Astrocyte (in vitro differentiated cells and primary cell): ENCODE data around the gene NHERF2. TPM values are rescaled to one million over a fixed set of nuclear protein-coding genes. Genes with fewer than 3 reads are reported as not detected.

Experiments
- DNase-seq: peaks from one replicate; pipeline ENCODE4 v3.0.0-alpha.2; 2010; ENCODE audit warnings: low read depth
- FAIRE-seq: peaks from 2 replicates; lab custom pipeline; 2011; peaks lifted over from hg19 to GRCh38; lab: Jason Lieb, UNC
- H2AFZ ChIP-seq: 2 replicates; pipeline ENCODE4 v1.6.0; 2012; ENCODE audit warnings: low read depth, low read length, inconsistent platforms
- H3K27ac ChIP-seq: 2 replicates; pipeline ENCODE4 v1.5.1; 2011; ENCODE audit warnings: low read depth, low read length, inconsistent platforms
- H3K27me3 ChIP-seq: 2 replicates; pipeline ENCODE4 v1.6.0; 2011; ENCODE audit warnings: low read length, inconsistent platforms; ENCODE audit not compliant: insufficient read depth
- H3K36me3 ChIP-seq: 2 replicates; pipeline ENCODE4 v1.5.1; 2011; ENCODE audit warnings: low read length, inconsistent platforms; ENCODE audit not compliant: insufficient read depth
- H3K4me1 ChIP-seq: 2 replicates; pipeline ENCODE4 v1.5.1; 2011; ENCODE audit warnings: low read length, inconsistent platforms; ENCODE audit not compliant: insufficient read depth
- H3K4me2 ChIP-seq: 2 replicates; pipeline ENCODE4 v1.6.0; 2012; ENCODE audit warnings: low read length, inconsistent platforms
- H3K4me3 ChIP-seq: 2 replicates; pipeline ENCODE4 v1.5.1; 2011; ENCODE audit warnings: low read depth, mild to moderate bottlenecking, low read length, inconsistent platforms; ENCODE audit not compliant: insufficient read depth
- H3K79me2 ChIP-seq: 2 replicates; pipeline ENCODE4 v1.6.0; 2012; ENCODE audit warnings: mild to moderate bottlenecking, low read length, inconsistent platforms; ENCODE audit not compliant: insufficient read depth
- H3K9ac ChIP-seq: 2 replicates; pipeline ENCODE4 v1.6.0; 2012; ENCODE audit warnings: mild to moderate bottlenecking, low read length, inconsistent platforms
- H3K9me3 ChIP-seq: 2 replicates; pipeline ENCODE4 v1.5.1; 2012; ENCODE audit warnings: low read depth, mild to moderate bottlenecking, low read length, inconsistent platforms; ENCODE audit not compliant: insufficient read depth
- H4K20me1 ChIP-seq: 2 replicates; pipeline ENCODE4 v1.6.0; 2012; ENCODE audit warnings: low read length, inconsistent platforms; ENCODE audit not compliant: insufficient read depth
- H3K27ac Mint-ChIP-seq: one replicate; pipeline ENCODE4 v1.8.0; 2021; ENCODE audit warnings: mild to moderate bottlenecking, mixed read lengths; ENCODE audit not compliant: unreplicated experiment
- H3K27me3 Mint-ChIP-seq: one replicate; pipeline ENCODE4 v1.8.0; 2021; ENCODE audit warnings: low read depth, mixed read lengths; ENCODE audit not compliant: unreplicated experiment
- H3K36me3 Mint-ChIP-seq: one replicate; pipeline ENCODE4 v1.8.0; 2021; ENCODE audit warnings: low read depth, mixed read lengths; ENCODE audit not compliant: unreplicated experiment
- H3K4me1 Mint-ChIP-seq: one replicate; pipeline ENCODE4 v1.8.0; 2021; ENCODE audit warnings: low read depth, mixed read lengths; ENCODE audit not compliant: unreplicated experiment
- H3K4me3 Mint-ChIP-seq: one replicate; pipeline ENCODE4 v1.8.0; 2021; ENCODE audit warnings: mild to moderate bottlenecking, moderate library complexity, mixed read lengths; ENCODE audit not compliant: unreplicated experiment
- H3K9me3 Mint-ChIP-seq: one replicate; pipeline ENCODE4 v1.8.0; 2021; ENCODE audit warnings: mild to moderate bottlenecking, mixed read lengths; ENCODE audit not compliant: unreplicated experiment
- EZH2 ChIP-seq: IDR thresholded peaks from 2 replicates; pipeline ENCODE4 v1.6.1; 2012; ENCODE audit warnings: mild to moderate bottlenecking, low read length, inconsistent platforms; ENCODE audit not compliant: insufficient read depth
- total RNA-seq: library from RNA; stranded (reverse); gene quantifications from 2 replicates; pipeline ENCODE4 v1.2.1, GENCODE V29; 2021
- TF ChIP-seq, protein P1 (sequence below): IDR thresholded peaks from 2 replicates; pipeline ENCODE4 v1.5.1; 2011; ENCODE audit warnings: low read depth, mild to moderate bottlenecking, inconsistent platforms, low read length, moderate library complexity; ENCODE audit not compliant: insufficient read depth

NHERF2 gene
- total RNA-seq, 1 donor from 2014 or later = 92.5 TPM

DNA sequence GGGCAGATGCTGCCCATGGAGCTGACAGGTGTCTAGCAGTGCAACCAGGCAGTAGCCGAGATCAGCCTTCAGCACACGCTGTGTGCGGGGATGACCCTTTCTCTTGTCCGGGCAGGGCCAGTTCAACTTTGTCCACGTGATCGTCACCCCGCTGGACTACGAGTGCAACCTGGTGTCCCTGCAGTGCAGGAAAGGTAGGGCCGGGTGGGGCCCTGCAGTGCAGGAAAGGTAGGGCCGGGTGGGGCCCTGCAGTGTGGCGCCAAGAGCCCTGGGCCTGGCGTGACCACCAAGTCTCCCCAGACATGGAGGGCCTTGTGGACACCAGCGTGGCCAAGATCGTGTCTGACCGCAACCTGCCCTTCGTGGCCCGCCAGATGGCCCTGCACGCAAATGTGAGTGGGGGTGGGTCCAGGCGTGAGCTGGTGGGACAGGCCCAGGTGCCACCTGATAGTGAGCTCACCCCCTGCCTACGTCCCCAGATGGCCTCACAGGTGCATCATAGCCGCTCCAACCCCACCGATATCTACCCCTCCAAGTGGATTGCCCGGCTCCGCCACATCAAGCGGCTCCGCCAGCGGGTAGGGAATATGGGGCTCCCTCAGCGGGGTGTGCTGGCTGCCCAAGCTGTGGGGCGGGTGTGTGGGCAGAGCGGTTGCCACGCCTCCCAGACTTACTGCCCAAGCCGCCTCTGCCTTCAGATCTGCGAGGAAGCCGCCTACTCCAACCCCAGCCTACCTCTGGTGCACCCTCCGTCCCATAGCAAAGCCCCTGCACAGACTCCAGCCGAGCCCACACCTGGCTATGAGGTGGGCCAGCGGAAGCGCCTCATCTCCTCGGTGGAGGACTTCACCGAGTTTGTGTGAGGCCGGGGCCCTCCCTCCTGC lies 61.3 kb downstream of the NHERF2 start:
- no peak for FAIRE-seq
- H3K27ac Mint-ChIP-seq = no peak overlapping the region
- Histone ChIP-seq H3K4me3 (no peak overlapping the region), H4K20me1 (peaks cover 37% of the 10 kb centered on the region), H3K36me3 (no peaks in the 10 kb centered on the region), H3K4me1 (peaks cover 6% of the 10 kb centered on the region), H3K9me3 (no peaks in the 10 kb centered on the region), H2AFZ (no peak overlapping the region), H3K4me2 (no peak overlapping the region), H3K79me2 (no peaks in the 10 kb centered on the region), H3K9ac (no peak overlapping the region), H3K27ac (no peak overlapping the region), H3K27me3 (no peaks in the 10 kb centered on the region)
- H3K27me3 Mint-ChIP-seq = no peaks in the 10 kb centered on the region
- DNase-seq = no peak
- no peaks in the 10 kb centered on the region for H3K4me1 Mint-ChIP-seq
- TF ChIP-seq, protein P1, sequence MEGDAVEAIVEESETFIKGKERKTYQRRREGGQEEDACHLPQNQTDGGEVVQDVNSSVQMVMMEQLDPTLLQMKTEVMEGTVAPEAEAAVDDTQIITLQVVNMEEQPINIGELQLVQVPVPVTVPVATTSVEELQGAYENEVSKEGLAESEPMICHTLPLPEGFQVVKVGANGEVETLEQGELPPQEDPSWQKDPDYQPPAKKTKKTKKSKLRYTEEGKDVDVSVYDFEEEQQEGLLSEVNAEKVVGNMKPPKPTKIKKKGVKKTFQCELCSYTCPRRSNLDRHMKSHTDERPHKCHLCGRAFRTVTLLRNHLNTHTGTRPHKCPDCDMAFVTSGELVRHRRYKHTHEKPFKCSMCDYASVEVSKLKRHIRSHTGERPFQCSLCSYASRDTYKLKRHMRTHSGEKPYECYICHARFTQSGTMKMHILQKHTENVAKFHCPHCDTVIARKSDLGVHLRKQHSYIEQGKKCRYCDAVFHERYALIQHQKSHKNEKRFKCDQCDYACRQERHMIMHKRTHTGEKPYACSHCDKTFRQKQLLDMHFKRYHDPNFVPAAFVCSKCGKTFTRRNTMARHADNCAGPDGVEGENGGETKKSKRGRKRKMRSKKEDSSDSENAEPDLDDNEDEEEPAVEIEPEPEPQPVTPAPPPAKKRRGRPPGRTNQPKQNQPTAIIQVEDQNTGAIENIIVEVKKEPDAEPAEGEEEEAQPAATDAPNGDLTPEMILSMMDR = no peak
- no peak for TF ChIP-seq EZH2
- H3K4me3 Mint-ChIP-seq = no peak overlapping the region
- H3K36me3 Mint-ChIP-seq = peaks cover 5% of the 10 kb centered on the region
- no peaks in the 10 kb centered on the region for H3K9me3 Mint-ChIP-seq

Other genes starting within 250 kb of the NHERF2 start
- 21.8 and 23.3 TPM in 2 replicates for gene SPSB3, start 244.3 kb upstream of the NHERF2 start, total RNA-seq
- 41.4 and 45.2 TPM in 2 replicates for gene NUBP2, start 243.9 kb upstream of the NHERF2 start, total RNA-seq
- not detected in 2 replicates for gene IGFALS, start 233.2 kb upstream of the NHERF2 start, total RNA-seq
- gene HAGH, start 200.1 kb upstream of the NHERF2 start, total RNA-seq = 35.9 and 36.9 TPM in 2 replicates
- 24.0 and 25.8 TPM in 2 replicates for gene FAHD1, start 199.7 kb upstream of the NHERF2 start, total RNA-seq
- gene MEIOB, start 154.7 kb upstream of the NHERF2 start, total RNA-seq = 0.16 TPM in 1 of 2 replicates, not detected in the other
- not detected in 2 replicates for gene HS3ST6, start 108.5 kb upstream of the NHERF2 start, total RNA-seq
- 23.7 and 25.8 TPM in 2 replicates for gene MSRB1, start 83.7 kb upstream of the NHERF2 start, total RNA-seq
- gene RPL3L, start 72.2 kb upstream of the NHERF2 start, total RNA-seq = not detected in 2 replicates
- gene NDUFB10, start 67.4 kb upstream of the NHERF2 start, total RNA-seq = 149 and 153 TPM in 2 replicates
- gene RPS2, start 62.1 kb upstream of the NHERF2 start, total RNA-seq = 2,350 and 2,534 TPM in 2 replicates
- gene RNF151, start 60.0 kb upstream of the NHERF2 start, total RNA-seq = not detected in 2 replicates
- gene TBL3, start 54.8 kb upstream of the NHERF2 start, total RNA-seq = 24.4 and 28.5 TPM in 2 replicates
- gene NOXO1, start 45.4 kb upstream of the NHERF2 start, total RNA-seq = 0.89 TPM in 1 of 2 replicates, not detected in the other
- gene GFER, start 42.7 kb upstream of the NHERF2 start, total RNA-seq = 30.4 and 32.1 TPM in 2 replicates
- gene SYNGR3, start 36.9 kb upstream of the NHERF2 start, total RNA-seq = 4.8 and 6.0 TPM in 2 replicates
- 46.0 and 50.0 TPM in 2 replicates for gene ZNF598, start 17.1 kb upstream of the NHERF2 start, total RNA-seq
- gene NPW, start 7.1 kb upstream of the NHERF2 start, total RNA-seq = 2.1 and 2.9 TPM in 2 replicates
- 13.2 and 13.7 TPM in 2 replicates for gene NTHL1, start 20.9 kb downstream of the NHERF2 start, total RNA-seq
- 89.5 and 94.6 TPM in 2 replicates for gene TSC2, start 21.1 kb downstream of the NHERF2 start, total RNA-seq
- gene PKD1, start 109.0 kb downstream of the NHERF2 start, total RNA-seq = 112 and 128 TPM in 2 replicates
- gene RAB26, start 121.7 kb downstream of the NHERF2 start, total RNA-seq = 1.2 and 1.4 TPM in 2 replicates
- gene TRAF7, start 128.9 kb downstream of the NHERF2 start, total RNA-seq = 92.1 and 93.1 TPM in 2 replicates
- gene CASKIN1, start 169.7 kb downstream of the NHERF2 start, total RNA-seq = 0.66 and 1.3 TPM in 2 replicates
- gene MLST8, start 178.6 kb downstream of the NHERF2 start, total RNA-seq = 32.6 and 34.7 TPM in 2 replicates
- 6.4 and 7.0 TPM in 2 replicates for gene BRICD5, start 184.0 kb downstream of the NHERF2 start, total RNA-seq
- 19.4 and 21.1 TPM in 2 replicates for gene PGP, start 187.9 kb downstream of the NHERF2 start, total RNA-seq
- 22.5 and 22.8 TPM in 2 replicates for gene E4F1, start 196.7 kb downstream of the NHERF2 start, total RNA-seq
- 1.2 and 1.3 TPM in 2 replicates for gene DNASE1L2, start 209.5 kb downstream of the NHERF2 start, total RNA-seq
- 53.4 and 56.4 TPM in 2 replicates for gene ECI1, start 224.7 kb downstream of the NHERF2 start, total RNA-seq
- 193 and 209 TPM in 2 replicates for gene RNPS1, start 241.2 kb downstream of the NHERF2 start, total RNA-seq